Cortex of kidney (tissue), 1 donor: ENCODE data around the gene VOPP1.
"Not testable (repeated sequence)": the region's sequence is repeated elsewhere in the genome, so short reads cannot be mapped to it uniquely, and the experiment has no call there.

Experiments used
- DNase-seq: peaks from one replicate; lab custom pipeline; 2025; lab: John Stamatoyannopoulos, UW

Gene VOPP1

GRCh38 chr7:55510206-55510605 lies 62.1 kb downstream of the VOPP1 start:
- not testable (repeated sequence) for DNase-seq

DNA sequence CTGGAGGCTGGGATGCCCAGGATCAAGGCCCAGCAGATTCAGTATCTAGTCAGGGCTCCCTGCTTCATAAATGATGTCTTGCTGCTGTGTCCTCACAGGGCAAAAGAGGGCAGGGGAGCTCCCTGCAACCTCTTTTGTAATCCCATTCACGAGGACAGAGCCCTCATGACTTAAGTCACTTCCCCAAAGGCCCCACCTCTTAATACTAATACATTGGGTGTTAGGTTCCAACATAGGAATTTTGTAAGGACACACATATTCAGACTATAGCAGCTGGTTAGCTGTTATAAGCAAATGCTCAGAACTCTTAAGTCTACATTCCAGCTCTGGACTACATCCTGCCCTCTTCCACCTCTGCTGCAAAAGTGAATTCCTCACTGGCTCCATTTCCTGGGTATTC lies 63.0 kb downstream of the VOPP1 start:
- DNase-seq = no peak

DNA sequence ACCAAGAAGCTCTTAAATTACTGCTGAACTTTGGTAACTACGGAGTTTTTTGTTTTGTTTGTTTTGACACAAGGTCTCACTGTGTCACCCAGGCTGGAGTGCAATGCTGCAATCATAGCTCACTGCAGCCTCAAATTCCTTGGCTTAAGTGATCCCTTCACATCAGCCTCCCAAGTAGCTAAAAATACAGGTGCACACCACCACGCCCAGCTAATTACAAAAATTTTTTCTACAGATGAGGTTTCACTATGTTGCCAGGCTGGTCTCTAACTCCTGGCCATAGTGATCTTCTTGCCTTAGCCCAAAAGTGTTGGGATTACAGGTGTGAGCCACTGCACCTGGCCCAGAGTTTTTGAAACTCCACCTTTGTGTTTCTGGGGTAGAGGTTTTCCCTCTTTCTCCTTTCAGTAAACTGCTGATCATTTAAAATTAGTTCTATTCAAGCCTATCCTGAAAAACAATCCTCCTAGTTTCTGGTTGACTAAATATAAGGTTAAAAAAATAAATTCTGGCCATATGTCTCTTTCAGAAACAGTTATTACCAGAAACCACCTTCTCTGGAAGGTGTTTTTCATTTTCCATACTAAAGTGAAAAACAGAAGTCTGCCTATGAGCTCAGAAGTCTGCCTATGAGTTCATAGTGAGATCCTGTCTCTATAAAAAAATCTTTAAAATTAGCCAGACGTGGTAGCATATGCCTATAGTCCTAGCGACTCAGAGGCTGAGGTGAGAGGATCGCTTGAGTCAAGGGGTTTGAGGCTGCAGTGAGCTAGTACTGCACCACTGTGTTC lies 63.9 kb downstream of the VOPP1 start:
- no peak for DNase-seq

DNA sequence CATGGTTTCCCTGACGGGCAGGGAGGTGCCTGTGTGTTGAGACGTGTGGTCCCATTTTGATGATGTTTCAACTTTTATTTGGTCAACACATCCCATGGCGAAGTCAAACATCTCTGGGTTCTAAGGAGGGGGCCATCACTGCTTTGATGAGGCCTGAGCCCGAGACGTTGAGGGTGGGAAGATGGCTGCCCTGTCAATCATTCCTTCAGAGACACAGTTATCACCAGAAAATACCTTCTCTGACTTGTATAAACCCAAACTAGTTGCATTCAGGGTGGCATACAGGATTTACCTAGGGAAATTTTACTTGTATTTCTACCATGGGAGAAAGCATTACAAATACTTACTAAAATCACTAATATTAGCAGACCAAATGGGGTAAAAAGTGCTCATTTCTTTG lies 64.6 kb downstream of the VOPP1 start:
- DNase-seq = no peak

- no peak for DNase-seq
Observed at GRCh38 chr7:55504967-55505658, 67.2 kb downstream of the VOPP1 start.

- no peak for DNase-seq
Observed at GRCh38 chr7:55504093-55504859, 68.0 kb downstream of the VOPP1 start.

DNA sequence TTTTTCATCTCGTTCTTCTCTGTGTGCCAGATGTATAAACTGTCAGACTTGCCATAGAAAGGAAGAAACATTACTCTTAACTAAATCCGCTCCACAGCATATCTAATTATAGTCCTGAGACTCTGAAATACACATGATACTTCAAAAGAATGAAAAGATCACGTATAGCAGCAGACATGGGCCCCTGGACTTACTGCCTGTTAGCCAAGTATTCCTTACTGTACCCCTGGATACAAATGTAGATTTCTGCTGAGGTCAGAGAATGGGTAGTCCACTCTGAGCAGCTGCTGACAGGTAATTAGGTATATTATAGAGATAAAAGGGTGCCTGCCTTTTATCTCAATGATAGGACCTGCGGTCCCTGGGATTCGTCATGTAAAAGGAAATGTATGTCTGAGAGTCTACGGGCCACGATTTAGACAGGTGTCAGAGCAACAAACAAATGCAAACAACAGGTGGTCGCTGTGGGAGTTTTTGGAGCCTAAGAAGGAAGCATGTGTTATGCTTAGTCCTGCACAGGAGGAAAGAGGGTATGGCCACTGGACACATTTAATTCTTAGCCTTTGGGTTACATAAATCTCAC lies 69.4 kb downstream of the VOPP1 start:
- DNase-seq = no peak

GRCh38 chr7:55502124-55502857 lies 70.0 kb downstream of the VOPP1 start:
- no peak for DNase-seq

DNA sequence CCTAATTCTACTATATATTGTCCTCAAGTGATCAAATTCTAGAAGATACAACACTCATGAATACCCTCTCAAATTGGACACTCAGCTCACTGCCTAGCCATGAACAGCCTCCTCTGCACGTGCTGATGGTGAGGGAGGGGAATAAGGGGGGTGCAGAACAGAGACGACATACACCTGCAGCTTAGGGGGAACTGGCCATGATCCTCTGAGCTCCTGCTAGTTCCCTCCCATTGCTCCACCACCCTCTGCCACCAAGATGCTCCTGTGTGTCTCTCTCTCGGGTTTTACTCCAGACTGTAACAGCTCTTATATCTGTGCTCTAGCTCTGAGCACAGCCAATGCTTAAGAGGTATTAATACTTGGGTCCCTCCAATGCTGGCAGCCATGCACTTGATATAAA lies 70.7 kb downstream of the VOPP1 start:
- DNase-seq = no peak

DNA sequence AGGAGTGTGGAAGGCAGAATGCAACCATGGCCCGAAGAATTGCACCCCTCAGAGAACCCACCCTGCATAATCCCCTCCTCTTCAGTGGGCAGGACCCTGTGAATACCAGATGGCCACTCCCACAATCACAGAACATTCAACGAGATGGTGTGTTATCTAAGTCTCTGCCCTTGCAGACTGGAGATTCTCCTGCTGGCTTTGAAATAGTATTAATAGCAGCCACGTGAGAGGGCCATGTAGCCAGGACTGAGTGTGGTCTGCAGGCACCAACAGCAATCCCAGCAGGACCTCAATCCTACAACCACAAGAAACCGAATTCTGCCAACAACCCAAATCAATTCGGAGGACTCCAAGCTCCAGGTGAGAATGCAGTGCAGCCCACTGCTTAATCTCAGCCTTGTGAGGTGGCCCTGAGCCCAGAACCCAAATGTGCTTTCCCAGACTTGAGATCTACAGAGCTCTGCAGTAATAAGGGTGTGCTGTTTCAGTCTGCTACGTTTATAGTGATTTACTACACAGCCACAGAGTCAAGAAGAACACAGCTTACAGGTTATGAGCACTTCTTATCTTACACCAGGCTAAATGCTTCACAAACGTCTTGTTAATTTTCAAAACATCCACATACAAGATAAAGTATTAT lies 72.1 kb downstream of the VOPP1 start:
- DNase-seq = no peak

GRCh38 chr7:55499591-55499990 lies 72.7 kb downstream of the VOPP1 start:
- DNase-seq = no peak

- no peak for DNase-seq
Observed at GRCh38 chr7:55498770-55499169, 73.5 kb downstream of the VOPP1 start.

GRCh38 chr7:55498142-55498541 lies 74.2 kb downstream of the VOPP1 start:
- no peak for DNase-seq

GRCh38 chr7:55497521-55497920 lies 74.8 kb downstream of the VOPP1 start:
- no peak for DNase-seq

DNA sequence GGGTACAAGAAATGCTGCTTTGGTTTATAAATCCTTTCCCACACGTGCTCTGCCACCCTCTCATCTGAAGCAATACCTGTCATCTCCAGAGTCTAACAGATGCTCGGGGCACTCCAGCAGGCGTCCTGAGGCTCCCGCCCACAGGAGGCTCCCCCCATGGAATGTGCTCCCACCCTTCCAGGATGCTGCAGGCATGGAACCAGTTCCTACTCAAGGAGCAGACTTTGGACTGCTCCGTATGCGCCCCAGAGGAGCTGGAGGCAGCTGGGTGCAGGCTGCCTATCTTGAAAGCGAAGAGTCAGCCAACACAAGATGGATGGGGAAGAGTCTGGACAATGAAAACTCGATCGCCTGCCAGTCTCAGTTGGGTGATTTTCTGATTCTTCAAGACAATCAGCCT lies 75.4 kb downstream of the VOPP1 start:
- DNase-seq = no peak

DNA sequence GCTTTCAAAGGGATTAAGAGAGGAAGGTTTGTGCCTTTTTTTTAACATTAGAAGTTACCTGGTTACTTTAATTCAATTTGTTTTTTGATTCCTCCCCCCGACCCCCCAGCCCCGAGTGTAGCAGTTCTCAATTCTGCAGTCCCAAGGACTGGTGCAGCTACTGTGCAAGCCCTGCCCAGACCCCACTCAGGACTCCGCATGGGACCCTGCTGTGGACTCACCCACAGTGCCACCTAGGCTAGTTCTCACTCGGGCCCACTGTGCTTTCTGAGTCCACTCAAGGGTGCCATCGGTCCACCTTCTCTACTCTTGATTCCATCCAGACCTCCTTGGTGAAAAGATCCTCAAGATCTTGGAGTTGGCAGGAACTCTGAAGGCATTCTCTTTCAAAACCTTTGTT lies 77.4 kb downstream of the VOPP1 start:
- no peak for DNase-seq

DNA sequence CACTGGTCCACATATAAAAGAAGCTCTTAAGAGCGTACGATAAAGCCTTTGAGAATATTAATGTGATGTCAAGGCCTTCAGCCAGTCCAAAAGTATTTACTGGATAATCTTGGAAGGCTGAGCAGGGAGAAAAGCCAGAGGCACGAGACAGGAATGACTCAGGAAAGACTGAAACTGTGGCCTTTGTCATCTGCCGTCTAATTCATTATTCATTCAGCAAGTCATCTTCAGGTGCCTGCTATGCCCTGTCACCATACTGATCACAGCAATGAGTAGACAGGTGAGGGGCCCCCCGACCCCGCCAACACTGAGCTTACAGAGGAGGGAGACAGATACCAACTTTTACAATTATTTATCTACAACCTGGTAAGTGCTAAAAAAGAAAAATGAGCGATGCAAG lies 78.9 kb downstream of the VOPP1 start:
- no peak for DNase-seq

DNA sequence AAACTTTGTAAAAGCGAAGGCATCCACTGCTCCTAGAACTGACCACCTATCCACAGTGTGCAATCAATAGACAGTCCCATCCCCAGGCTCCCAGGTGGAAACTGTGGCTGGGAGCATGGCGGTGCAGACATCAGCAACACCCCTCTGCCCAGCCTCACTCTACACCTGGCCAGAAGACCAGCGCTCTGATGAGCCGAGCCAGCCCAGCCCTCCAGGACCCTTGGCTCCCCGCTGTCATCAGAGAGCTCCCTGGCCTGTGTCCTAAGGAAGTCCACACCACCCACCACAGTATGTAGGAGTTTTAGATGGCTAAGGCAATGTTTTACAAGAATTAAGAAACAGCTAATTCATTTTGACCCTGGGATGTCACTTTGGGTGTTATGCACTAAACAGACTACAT lies 81.0 kb downstream of the VOPP1 start:
- DNase-seq = no peak

- no peak for DNase-seq
Observed at GRCh38 chr7:55490099-55490498, 82.2 kb downstream of the VOPP1 start.

DNA sequence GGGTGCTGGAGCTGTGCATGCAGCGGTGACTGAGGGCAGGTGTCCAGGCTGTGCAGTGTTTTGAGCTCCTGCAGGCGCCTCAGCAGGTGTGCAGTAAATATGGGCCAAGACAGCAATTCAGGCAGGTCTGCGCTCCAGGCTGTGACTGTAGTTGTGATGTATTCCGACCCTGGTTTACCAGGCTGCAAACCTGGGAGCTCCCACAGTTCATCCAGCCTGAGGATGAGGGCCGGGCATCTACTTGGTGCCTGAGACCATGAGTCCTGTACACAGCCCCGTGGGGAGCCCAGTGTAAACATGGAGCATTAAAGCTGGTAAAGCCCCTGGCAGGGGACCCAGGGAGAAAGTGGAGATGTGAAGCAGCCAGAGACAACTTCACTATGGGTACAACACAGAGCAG lies 82.8 kb downstream of the VOPP1 start:
- no peak for DNase-seq

DNA sequence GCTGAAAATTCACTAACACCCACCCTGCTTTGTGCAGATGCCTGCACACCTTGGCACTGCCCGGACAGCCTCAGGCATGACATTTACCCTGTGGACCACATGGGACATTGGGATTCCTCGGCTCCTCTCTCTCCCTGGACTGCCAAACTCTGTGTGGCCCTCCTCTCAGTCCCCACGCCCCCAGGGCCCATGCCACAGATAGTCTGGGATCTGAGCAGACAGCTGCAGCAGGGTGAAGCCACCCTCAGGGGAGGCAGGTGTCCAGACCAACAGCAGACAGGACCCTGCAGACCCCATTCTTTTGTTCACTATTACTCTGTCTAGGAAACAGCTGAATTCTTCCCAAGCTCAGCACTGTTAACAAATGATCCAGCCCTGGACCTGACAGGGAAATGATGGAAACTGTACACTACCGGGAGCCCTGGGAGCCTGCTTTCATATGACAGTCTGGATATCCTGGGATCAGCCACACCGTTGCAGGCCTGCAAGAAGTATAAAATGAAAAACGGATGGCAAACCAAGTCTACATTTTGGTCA lies 83.4 kb downstream of the VOPP1 start:
- DNase-seq = no peak
